HFF-Myc (cell line): ENCODE data around the gene ABO.
"Not testable (repeated sequence)": the region's sequence is repeated elsewhere in the genome, so short reads cannot be mapped to it uniquely, and the experiment has no call there.

ENCODE experiments used
- DNase-seq: peaks from one replicate; pipeline ENCODE4 v3.0.0-alpha.2; 2011; ENCODE audit warnings: low read depth; ENCODE audit errors: extremely low read depth
- H3K4me3 ChIP-seq: replicated peaks from 2 replicates; pipeline ENCODE4 v1.5.1; 2011; ENCODE audit warnings: low read depth, mild to moderate bottlenecking, control low read depth, low read length
- CTCF ChIP-seq: IDR thresholded peaks from 2 replicates; pipeline ENCODE4 v1.5.1; 2012; ENCODE audit warnings: mild to moderate bottlenecking, low read depth, low read length, control low read depth; ENCODE audit errors: missing control alignments

The ABO gene

GRCh38 chr9:133226219-133227171 lies 48.5 kb downstream of the ABO start:
- TF ChIP-seq CTCF, result no peak
- no peak for DNase-seq
- H3K4me3 ChIP-seq, result no peak overlapping the region

GRCh38 chr9:133225171-133226011 lies 49.6 kb downstream of the ABO start:
- no peak for DNase-seq
- H3K4me3 ChIP-seq, result no peak overlapping the region
- TF ChIP-seq CTCF, result no peak

GRCh38 chr9:133224762-133225161 lies 50.2 kb downstream of the ABO start:
- no peak overlapping the region for H3K4me3 ChIP-seq
- no peak for TF ChIP-seq CTCF
- no peak for DNase-seq

GRCh38 chr9:133223159-133223756 lies 51.7 kb downstream of the ABO start:
- not testable (repeated sequence) for H3K4me3 ChIP-seq

GRCh38 chr9:133221994-133222393 lies 53.0 kb downstream of the ABO start:
- DNase-seq, H3K4me3 ChIP-seq: not testable (repeated sequence)

More at GRCh38 chr9:133223159-133223756, 51.7 kb downstream of the ABO start:
- DNase-seq, result not testable (repeated sequence)

- TF ChIP-seq CTCF, result no peak
- DNase-seq, result no peak
- no peak overlapping the region for H3K4me3 ChIP-seq
Observed at GRCh38 chr9:133221177-133221809, 53.7 kb downstream of the ABO start.

- DNase-seq, result not testable (repeated sequence)
Observed at GRCh38 chr9:133218049-133218975, 56.7 kb downstream of the ABO start.

GRCh38 chr9:133217333-133217988 lies 57.5 kb downstream of the ABO start:
- H3K4me3 ChIP-seq, DNase-seq: not testable (repeated sequence)

More at GRCh38 chr9:133218049-133218975, 56.7 kb downstream of the ABO start:
- not testable (repeated sequence) for H3K4me3 ChIP-seq

- DNase-seq, H3K4me3 ChIP-seq: not testable (repeated sequence)
Observed at GRCh38 chr9:133214276-133214675, 60.7 kb downstream of the ABO start.
